Heart left ventricle (tissue), 16 donors: ENCODE results near the gene RLN3. TPM values are rescaled to one million over a fixed set of nuclear protein-coding genes. Genes with fewer than 3 reads are reported as not detected.
A peak's percentile ranks its signal among the peaks of the same experiment; 100 is the strongest.

Experiments used
- ATAC-seq, 4 donors: fragments of 200-7000 bp; cut with Tn5 transposase; one replicate each; pipeline ENCODE4 v1.9.1; 2020 to 2022; ENCODE audit warnings: moderate library complexity in 4 of 4, mild to moderate bottlenecking in 3 of 4, moderate number of reproducible peaks in 1 of 4
- DNase-seq, 5 donors: peaks; one replicate each; pipeline ENCODE4 v3.0.0-alpha.2; 2020
- H3K27ac ChIP-seq, 12 donors: fragments of 200-600 bp; sonication (generic) in 4 of 12; one replicate each; pipeline versions ENCODE4 v1.5.0 to v1.8.0; 2016 to 2022; ENCODE audit warnings: mild to moderate bottlenecking in 2 of 12
- H3K27me3 ChIP-seq, 9 donors: fragments of 200-600 bp; sonication (generic) in 2 of 9; one replicate each; pipeline versions ENCODE4 v1.5.1 to v1.8.0; 2016 to 2022; ENCODE audit warnings: mild to moderate bottlenecking in 3 of 9
- H3K36me3 ChIP-seq, 9 donors: fragments of 200-600 bp; sonication (generic) in 2 of 9; one replicate each; pipeline versions ENCODE4 v1.5.0 to v1.8.0; 2018 to 2022; ENCODE audit warnings: mild to moderate bottlenecking in 2 of 9
- H3K4me1 ChIP-seq, 12 donors: fragments of 200-600 bp; sonication (generic) in 4 of 12; one replicate each; pipeline versions ENCODE4 v1.5.0 to v1.8.0; 2016 to 2022; ENCODE audit warnings: mild to moderate bottlenecking in 3 of 12
- H3K4me3 ChIP-seq, 12 donors: fragments of 200-600 bp; sonication (generic) in 4 of 12; one replicate each; pipeline versions ENCODE4 v1.5.0 to v1.8.0; 2017 to 2022; ENCODE audit warnings: mild to moderate bottlenecking in 9 of 12, moderate library complexity in 4 of 12
- H3K9me3 ChIP-seq, 12 donors: fragments of 200-600 bp; sonication (generic) in 4 of 12; one replicate each; pipeline versions ENCODE4 v1.5.0 to v1.8.0; 2016 to 2022; ENCODE audit warnings: mild to moderate bottlenecking in 1 of 12
- POLR2A ChIP-seq, 2 donors: fragments of 450-650 bp; IDR thresholded peaks; one replicate each; pipeline ENCODE4 v1.6.1; 2017; ENCODE audit warnings: antibody characterized with exemption in 2 of 2, mild to moderate bottlenecking in 2 of 2, moderate library complexity in 2 of 2
- WGBS, 4 donors: extraction: QIAGEN DNeasy Blood & Tissue Kit in 2 of 4; methylation state at CpG; one replicate each; pipeline versions ENCODE4 v1.1.5 to v1.1.7; 2013 to 2018; 5-methylcytosine and 5-hydroxymethylcytosine counted together
- intact Hi-C, 10 donors: fragments of 100-400 bp; cut with DNase I; formaldehyde crosslinking; loops; one replicate each; pipeline versions ENCODE4 v1.11.1 to v1.14.2; 2022
- polyA plus RNA-seq, 2 donors: library from polyadenylated mRNA; stranded (reverse); fragments of 200-250 nt; gene quantifications; one replicate each; pipeline ENCODE4 v1.2.3, GENCODE V29; 2013
- total RNA-seq, 9 donors: library from RNA; depleted of rRNA in 2 of 9; stranded (reverse); fragments of >200 nt in 2 of 9; fragmentation: NEBNext Ultra II Directional in 3 of 9; extraction: Animal tissue kit (Norgen Biotek cat#: 25700) in 3 of 9; gene quantifications; one replicate each; pipeline versions ENCODE4 v1.1.0 to v1.2.4, GENCODE V29; 2016 to 2023
- TF ChIP-seq, protein P1 (sequence below), 12 donors: fragments of 200-600 bp; sonication (generic) in 4 of 12; IDR thresholded peaks; one replicate each; pipeline versions ENCODE4 v1.5.0 to v1.8.0; 2018 to 2022; ENCODE audit warnings: antibody characterized with exemption in 12 of 12, mild to moderate bottlenecking in 5 of 12
- donor health status: ischemic (EF 13 %, LVEDD 7.1; RV severe dilation, severe dysfunction).
- donor health status: healthy with polysubstance abuse.
- donor health status: DM: no; HTN: yes; CAD: no.
- donor health status: DM: no; HTN: no; CAD: no.
- donor health status: ischemic (EF 25% LVEDD 6.9; RV normal size, moderate dysfunction).
- donor health status: ischemic (EF 25% LVEDD 5.7; RV mildly dilated, moderate dysfunction).
- donor health status: healthy.
- donor health status: DM: yes; HTN: yes; CAD: no.
- donor health status: ischemic (EF 35%, LVEDD 5.7; RV mildly dilated, moderate dysfunction).
- donor health status: nonischemic (EF 11% LVEDD 7.7; RV severe dilation, severe dysfunction).
- donor health status: DM: yes; HTN: yes; CAD: no.
- donor health status: PGD.
- donor health status: ischemic (EF 29% LVEDD 5.4; RV normal size, mild dysfunction).
- donor health status: nonischemic (EF 23%, LVEDD 6.1; RV moderate dilation, normal function).

The RLN3 gene
- total and polyA plus RNA-seq, 11 donors = not detected

DNA sequence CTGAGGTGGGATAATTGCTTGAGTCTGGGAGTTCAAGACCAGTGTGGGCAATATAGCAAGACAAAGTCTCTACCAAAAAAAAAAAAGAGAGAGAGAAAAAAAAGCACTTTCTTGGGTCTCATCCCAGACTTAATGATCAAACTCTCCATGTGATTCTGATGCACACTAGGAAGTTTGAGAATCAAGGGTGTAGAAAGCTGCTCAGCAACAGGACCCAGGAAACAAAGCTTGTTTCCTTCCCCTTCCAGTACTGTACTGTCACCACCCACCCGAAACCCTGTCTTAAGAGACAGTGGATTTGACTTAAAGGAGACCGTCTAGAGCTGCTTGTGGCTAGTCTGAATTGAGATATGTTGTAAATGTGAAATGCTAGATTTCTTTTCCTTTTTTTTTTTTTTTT is 50.5 kb downstream of the RLN3 start:
- no peaks in the 10 kb centered on the region for H3K27me3 ChIP-seq
- ATAC-seq (no peak), DNase-seq (no peak)
- no peak overlapping the region for H3K4me3 ChIP-seq
- peaks cover 4 to 53% (median 24%) of the 10 kb centered on the region in 12 donors for H3K4me1 ChIP-seq
- H3K9me3 ChIP-seq = no peaks in the 10 kb centered on the region
- 73 to 86% (median 79%) methylated on average over 2 of the region's 2 CpGs for WGBS, 4 donors
- TF ChIP-seq, protein P1, sequence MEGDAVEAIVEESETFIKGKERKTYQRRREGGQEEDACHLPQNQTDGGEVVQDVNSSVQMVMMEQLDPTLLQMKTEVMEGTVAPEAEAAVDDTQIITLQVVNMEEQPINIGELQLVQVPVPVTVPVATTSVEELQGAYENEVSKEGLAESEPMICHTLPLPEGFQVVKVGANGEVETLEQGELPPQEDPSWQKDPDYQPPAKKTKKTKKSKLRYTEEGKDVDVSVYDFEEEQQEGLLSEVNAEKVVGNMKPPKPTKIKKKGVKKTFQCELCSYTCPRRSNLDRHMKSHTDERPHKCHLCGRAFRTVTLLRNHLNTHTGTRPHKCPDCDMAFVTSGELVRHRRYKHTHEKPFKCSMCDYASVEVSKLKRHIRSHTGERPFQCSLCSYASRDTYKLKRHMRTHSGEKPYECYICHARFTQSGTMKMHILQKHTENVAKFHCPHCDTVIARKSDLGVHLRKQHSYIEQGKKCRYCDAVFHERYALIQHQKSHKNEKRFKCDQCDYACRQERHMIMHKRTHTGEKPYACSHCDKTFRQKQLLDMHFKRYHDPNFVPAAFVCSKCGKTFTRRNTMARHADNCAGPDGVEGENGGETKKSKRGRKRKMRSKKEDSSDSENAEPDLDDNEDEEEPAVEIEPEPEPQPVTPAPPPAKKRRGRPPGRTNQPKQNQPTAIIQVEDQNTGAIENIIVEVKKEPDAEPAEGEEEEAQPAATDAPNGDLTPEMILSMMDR (IDR thresholded peaks at IDR 0.05) = no peak
- TF ChIP-seq POLR2A (IDR thresholded peaks at IDR 0.05) = no peak
- intact Hi-C loops = loop anchor here in 2 of 10 donors (10.0 kb wide), 3 partner anchors 124 to 484 kb away; partner anchors contain the start of gene DCAF15 (in 1 of the 2)
- H3K27ac ChIP-seq = peak overlapping the region in 1 of 12 donors; percentile 71
- H3K36me3 ChIP-seq = no peaks in the 10 kb centered on the region

Other genes with a start within 250 kb of the RLN3 start
- gene ZSWIM4, start 232.7 kb upstream of the RLN3 start, total RNA-seq = 10 to 100 TPM in 1 of 9 donors, 1 to 10 TPM in 8; 2.0 to 10.9 (median 3.4) TPM
- 1 to 10 TPM; 1.3 to 2.7 TPM for gene ZSWIM4, start 232.7 kb upstream of the RLN3 start, polyA plus RNA-seq
- 1 to 10 TPM in 3 of 9 donors, under 1 TPM in 1, not detected in 5; 0.83 to 1.3 (median 1.1) TPM for gene NANOS3, start 151.0 kb upstream of the RLN3 start, total RNA-seq
- 1 to 10 TPM in 1 of 2 donors, under 1 TPM in 1; 0.36 to 1.7 TPM for gene NANOS3, start 151.0 kb upstream of the RLN3 start, polyA plus RNA-seq
- 1 to 10 TPM in 1 of 9 donors, under 1 TPM in 6, not detected in 2; 0.23 to 1.2 (median 0.70) TPM for gene BRME1, start 122.0 kb upstream of the RLN3 start, total RNA-seq
- gene BRME1, start 122.0 kb upstream of the RLN3 start, polyA plus RNA-seq = 1 to 10 TPM in 1 of 2 donors, under 1 TPM in 1; 0.46 to 1.2 TPM
- gene CC2D1A, start 121.9 kb upstream of the RLN3 start, total RNA-seq = 10 to 100 TPM; 14.4 to 36.3 (median 19.2) TPM
- 10 to 100 TPM; 19.5 to 29.2 TPM for gene CC2D1A, start 121.9 kb upstream of the RLN3 start, polyA plus RNA-seq
- 1 to 10 TPM in 5 of 9 donors, under 1 TPM in 3, not detected in 1; 0.36 to 6.3 (median 1.5) TPM for gene PODNL1, start 89.7 kb upstream of the RLN3 start, total RNA-seq
- gene PODNL1, start 89.7 kb upstream of the RLN3 start, polyA plus RNA-seq = 1 to 10 TPM; 1.6 to 1.7 TPM
- 10 to 100 TPM in 8 of 9 donors, 1 to 10 TPM in 1; 8.4 to 21.4 (median 17.6) TPM for gene DCAF15, start 75.6 kb upstream of the RLN3 start, total RNA-seq
- 10 to 100 TPM; 24.3 to 25.8 TPM for gene DCAF15, start 75.6 kb upstream of the RLN3 start, polyA plus RNA-seq
- gene RFX1, start 21.8 kb upstream of the RLN3 start, total RNA-seq = 10 to 100 TPM in 5 of 9 donors, 1 to 10 TPM in 4; 6.0 to 15.4 (median 11.6) TPM
- 1 to 10 TPM; 4.0 to 6.2 TPM for gene RFX1, start 21.8 kb upstream of the RLN3 start, polyA plus RNA-seq
- gene IL27RA, start 3.6 kb downstream of the RLN3 start, total RNA-seq = 1 to 10 TPM; 2.4 to 8.2 (median 4.2) TPM
- 1 to 10 TPM; 3.2 to 5.1 TPM for gene IL27RA, start 3.6 kb downstream of the RLN3 start, polyA plus RNA-seq
- under 1 TPM in 3 of 9 donors, not detected in 6; 0.14 to 0.60 (median 0.32) TPM for gene PALM3, start 33.9 kb downstream of the RLN3 start, total RNA-seq
- gene PALM3, start 33.9 kb downstream of the RLN3 start, polyA plus RNA-seq = under 1 TPM; 0.06 to 0.30 TPM
- 10 to 100 TPM in 1 of 9 donors, 1 to 10 TPM in 8; 3.5 to 28.7 (median 5.7) TPM for gene MISP3, start 44.6 kb downstream of the RLN3 start, total RNA-seq
- gene MISP3, start 44.6 kb downstream of the RLN3 start, polyA plus RNA-seq = 10 to 100 TPM in 1 of 2 donors, 1 to 10 TPM in 1; 5.7 to 10.0 TPM
- not detected for gene C19orf67, start 57.6 kb downstream of the RLN3 start, total RNA-seq
- gene C19orf67, start 57.6 kb downstream of the RLN3 start, polyA plus RNA-seq = not detected
- gene SAMD1, start 62.6 kb downstream of the RLN3 start, total RNA-seq = 10 to 100 TPM; 30.5 to 55.5 (median 38.3) TPM
- gene SAMD1, start 62.6 kb downstream of the RLN3 start, polyA plus RNA-seq = 10 to 100 TPM; 26.7 to 62.6 TPM
- gene PRKACA, start 89.6 kb downstream of the RLN3 start, total RNA-seq = 100 to 1,000 TPM; 216 to 554 (median 459) TPM
- gene PRKACA, start 89.6 kb downstream of the RLN3 start, polyA plus RNA-seq = 100 to 1,000 TPM; 234 to 327 TPM
- gene ASF1B, start 108.4 kb downstream of the RLN3 start, total RNA-seq = 1 to 10 TPM in 4 of 9 donors, under 1 TPM in 5; 0.42 to 7.0 (median 0.91) TPM
- gene ASF1B, start 108.4 kb downstream of the RLN3 start, polyA plus RNA-seq = 1 to 10 TPM in 1 of 2 donors, under 1 TPM in 1; 0.19 to 1.0 TPM
- gene ADGRL1, start 178.0 kb downstream of the RLN3 start, total RNA-seq = 10 to 100 TPM; 10.1 to 29.4 (median 14.4) TPM
- gene ADGRL1, start 178.0 kb downstream of the RLN3 start, polyA plus RNA-seq = 10 to 100 TPM; 11.5 to 12.8 TPM